HG03108 (cell line): Measurements from ENCODE around the gene ZBTB49.

Experiments used
- ATAC-seq: cut with Tn5 transposase; IDR thresholded peaks from one replicate; pipeline ENCODE4 v1.9.1; 2021; ENCODE audit warnings: moderate library complexity; ENCODE audit not compliant: unreplicated experiment

The ZBTB49 gene

DNA sequence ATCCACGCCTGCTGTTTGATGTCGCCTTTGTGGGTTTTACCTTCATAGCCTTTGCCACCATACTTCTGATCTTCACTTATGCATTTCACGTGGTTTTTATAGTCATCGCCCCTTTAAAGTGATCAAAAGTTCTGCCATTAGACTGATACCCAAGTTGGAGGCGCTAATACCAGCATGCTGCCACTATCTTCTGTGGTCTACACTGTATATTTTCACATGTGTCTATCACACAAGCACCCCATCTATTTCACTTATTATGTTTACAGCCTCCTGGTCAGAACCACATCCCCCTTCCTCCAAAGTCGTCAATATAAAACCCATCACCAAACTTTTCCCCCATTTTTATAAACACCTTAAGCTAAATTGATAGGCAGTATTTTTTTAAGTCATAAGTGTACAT lies 8.3 kb upstream of the ZBTB49 start:
- no peak for ATAC-seq

DNA sequence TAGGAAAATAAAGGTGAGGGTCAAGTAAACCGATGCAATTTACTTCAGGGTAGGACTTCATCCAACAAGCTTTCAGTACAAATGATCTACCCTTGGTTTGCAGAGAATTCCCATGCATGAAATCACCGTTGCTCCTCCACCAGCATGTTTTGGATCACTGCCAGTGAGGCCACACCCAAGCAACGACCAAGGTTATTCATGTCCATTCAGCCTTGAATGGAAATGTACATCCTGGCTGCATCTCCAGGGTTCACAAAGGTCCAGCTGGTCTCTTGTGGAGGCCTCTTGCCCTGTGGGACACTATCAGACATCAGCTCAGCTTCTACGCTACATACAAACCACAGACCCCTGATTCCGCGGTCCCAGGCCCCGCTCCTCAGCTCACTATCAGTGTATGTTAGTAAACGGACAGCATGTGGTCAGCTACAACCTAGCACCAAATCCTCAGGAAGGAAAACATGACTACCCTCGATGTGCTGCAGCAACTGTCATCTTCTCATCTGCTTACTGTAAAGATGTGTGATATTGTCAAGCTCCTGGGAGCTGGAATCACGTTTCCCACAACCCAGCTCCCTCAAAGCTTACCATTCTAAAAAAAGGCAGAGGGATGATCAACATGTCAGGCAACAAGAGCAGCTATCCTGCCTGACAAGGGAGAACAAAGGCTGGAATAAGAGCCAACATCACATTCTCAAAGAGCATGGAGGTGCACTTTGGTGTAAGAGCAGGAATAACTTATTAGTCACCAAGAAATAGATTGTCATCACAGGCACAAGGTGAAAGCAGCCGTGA lies 5.0 kb upstream of the ZBTB49 start:
- ATAC-seq: no peak

DNA sequence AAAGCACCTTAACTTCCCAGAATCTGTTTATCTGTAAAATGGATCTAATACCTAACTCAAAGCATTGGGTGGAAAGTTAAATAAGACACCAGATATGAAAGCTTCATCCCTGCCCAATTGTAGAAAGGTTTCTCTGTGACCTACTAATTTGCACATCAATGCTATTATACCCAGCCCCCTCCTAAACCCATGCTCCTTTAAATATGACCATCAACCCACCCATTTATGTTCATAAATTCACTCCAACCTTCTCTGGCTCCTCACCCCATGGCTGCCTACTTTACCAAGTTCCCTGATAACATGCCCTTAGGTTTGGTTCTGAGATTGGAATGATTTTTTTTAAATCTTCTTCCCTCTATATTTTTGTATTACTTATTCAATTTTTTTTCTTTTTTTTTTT lies 2.0 kb upstream of the ZBTB49 start:
- ATAC-seq: no peak

DNA sequence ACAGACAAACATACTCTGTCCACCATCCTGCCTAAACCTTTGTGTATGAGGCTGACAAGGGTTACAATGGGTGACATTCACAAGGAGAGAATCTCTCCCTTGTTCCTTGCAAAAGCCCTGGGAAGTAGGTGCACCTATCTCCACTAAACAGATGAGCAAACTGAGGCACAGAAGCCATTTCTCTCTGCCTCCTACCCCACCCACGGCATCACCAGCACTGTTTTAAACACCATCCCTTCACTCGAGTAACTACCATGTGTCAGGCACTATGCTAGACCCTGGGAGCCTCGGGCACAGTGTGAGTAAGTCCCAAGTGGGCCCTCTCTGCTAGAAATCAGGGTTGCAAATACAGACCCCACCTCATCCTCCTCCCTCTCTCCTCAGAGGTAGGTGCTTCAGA lies 996 bp upstream of the ZBTB49 start:
- no peak for ATAC-seq

DNA sequence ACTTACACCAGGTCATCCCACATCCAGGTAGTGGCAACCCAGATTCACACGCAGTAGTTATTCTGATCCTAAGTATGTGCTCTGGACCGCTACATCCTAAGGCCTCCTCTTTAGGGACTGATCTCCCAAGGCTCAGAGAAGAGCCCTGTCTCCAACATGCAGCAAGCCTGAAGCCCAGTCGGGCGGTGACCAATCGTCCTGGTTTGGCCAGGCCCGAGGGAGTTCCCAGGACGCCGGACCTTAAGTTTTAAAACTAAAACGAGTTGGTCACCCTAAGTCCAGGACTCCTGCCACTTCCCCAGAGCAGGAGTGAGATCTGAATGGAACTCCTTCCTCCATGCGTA lies 482 bp upstream of the ZBTB49 start:
- no peak for ATAC-seq

DNA sequence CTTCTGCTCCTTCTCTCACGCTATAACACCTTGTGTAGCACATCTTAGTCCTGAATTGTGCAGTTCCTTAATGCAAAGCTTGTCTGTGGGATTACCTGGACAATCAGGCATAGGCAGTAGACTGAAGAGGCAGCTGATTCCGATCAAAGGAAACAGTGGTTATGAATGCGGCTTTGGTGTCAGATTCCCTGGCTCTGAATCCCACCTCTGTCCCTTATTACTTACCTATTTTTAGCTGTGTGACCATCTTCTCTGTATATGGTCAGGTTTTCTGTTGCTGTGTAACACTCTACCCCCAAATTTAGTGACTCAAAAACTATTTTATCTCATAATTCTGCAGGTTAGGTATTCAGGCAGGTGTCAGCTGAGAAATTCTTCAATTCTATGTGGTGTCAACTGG lies 3.2 kb downstream of the ZBTB49 start:
- no peak for ATAC-seq

DNA sequence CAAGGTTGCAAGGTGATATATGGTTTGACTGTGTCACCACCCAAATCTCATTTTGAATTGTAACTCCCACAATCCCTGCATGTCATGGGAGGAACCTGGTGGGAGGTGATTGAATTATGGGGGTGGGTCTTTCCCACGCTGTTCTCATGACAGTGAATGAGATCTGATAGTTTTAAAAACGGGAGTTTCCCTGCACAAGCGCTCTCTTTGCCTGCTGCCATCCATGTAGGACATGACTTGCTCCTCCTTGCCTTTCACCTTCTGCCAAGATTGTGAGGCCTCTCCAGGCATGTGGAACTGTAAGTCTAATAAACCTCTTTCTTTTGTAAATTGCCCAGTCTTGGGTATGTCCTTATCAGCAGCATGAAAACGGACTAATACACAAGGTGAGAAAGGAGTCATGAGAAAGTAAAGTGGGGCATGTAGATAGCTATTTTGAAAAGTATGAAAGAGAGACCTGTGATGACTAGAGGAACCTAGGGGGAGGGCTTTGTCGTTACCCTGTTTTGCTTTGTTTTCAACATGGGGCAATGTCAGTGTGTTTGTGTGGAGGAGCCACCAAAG lies 6.3 kb downstream of the ZBTB49 start:
- ATAC-seq: no peak

DNA sequence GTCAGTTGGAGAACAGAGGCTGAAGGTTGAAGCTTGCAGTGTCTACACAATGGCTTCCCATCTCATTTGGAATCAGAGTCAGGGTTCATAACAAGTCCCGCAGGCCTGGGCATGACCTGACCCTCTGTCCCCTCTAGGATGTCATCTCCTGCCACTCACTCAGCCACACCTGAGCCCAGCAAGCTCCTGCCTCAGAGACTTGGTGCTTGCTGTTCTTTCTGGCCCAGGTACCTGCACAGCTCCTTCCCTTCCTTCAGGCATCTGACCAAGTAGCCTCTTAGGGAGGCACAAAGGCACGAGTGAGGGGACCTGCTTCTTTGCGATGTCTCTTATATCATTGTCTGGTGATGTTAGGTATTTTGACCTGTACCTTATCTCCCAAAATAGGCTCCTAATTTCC lies 9.0 kb downstream of the ZBTB49 start:
- no peak for ATAC-seq

DNA sequence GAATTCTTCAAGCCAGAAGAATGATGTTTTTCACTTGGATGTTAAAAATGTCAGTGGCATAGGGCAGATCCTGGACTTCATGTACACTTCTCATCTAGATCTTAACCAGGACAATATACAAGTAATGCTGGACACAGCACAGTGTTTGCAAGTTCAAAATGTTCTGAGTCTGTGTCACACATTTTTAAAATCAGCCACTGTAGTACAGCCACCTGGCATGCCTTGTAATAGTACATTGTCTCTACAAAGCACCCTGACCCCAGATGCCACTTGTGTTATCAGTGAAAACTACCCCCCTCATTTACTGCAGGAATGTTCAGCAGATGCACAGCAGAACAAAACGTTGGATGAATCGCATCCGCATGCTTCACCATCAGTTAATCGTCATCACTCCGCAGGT lies 11.9 kb downstream of the ZBTB49 start:
- ATAC-seq: no peak

DNA sequence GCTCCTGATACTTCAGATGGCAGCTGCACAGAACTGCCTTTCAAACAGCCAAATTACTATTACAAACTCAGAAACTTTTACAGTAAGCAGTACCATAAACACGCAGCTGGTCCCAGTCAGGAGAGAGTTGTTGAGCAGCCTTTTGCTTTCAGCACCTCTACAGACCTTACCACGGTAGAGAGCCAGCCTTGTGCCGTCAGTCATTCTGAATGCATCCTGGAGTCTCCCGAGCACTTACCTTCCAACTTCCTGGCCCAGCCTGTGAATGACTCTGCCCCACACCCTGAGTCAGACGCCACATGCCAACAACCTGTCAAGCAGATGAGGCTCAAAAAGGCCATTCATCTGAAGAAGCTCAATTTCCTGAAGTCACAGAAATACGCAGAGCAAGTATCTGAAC lies 12.4 kb downstream of the ZBTB49 start:
- no peak for ATAC-seq

DNA sequence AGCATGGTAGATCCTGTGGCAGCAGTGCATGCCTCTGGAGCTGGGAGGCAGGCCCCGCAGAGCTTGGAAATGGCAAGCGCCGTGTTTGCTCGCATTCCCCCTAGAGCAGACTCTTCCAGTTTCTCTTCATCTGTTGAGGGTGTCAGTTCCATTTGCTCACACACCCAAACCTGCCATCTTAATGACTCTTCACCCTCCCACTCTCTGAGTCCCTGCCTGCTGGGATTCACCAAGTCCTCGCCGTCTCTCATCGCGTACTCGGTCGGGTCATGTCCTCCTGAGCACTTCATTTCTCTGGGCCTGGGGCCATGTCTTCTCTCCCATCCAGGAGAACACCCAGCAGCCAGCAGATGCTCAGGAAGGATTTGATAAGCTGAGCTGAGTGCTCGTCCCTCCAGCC lies 16.9 kb downstream of the ZBTB49 start:
- no peak for ATAC-seq

DNA sequence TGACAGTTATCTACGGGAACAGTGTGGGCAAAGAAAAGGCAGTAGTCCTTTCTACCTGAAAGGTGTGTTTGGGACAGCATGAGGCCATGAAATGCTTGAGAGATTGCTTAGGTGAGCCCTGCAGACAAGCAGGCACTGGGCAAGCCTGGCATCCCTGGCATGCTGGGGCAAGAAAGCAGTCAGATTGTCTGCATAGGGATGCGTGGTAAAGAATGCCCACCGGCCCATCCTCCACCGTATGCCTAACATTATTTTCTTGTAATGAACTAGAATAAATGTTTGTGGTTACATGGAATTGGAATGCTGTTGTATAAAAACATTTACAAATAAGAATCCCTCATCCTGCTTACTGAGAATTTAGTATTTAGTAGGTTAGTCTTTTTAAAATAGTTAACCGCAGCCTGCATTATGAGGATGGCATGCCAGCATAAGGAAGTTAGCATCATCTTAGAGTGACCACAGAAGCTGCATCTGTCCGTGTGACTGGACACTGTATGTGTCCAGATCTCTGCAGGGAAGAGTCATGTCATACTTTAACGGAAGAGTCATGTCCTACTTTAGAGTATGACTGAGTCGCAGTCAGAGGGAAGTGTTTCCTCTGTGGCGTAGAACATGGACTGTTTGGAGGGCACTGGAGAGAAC lies 18.9 kb downstream of the ZBTB49 start:
- ATAC-seq: no peak

DNA sequence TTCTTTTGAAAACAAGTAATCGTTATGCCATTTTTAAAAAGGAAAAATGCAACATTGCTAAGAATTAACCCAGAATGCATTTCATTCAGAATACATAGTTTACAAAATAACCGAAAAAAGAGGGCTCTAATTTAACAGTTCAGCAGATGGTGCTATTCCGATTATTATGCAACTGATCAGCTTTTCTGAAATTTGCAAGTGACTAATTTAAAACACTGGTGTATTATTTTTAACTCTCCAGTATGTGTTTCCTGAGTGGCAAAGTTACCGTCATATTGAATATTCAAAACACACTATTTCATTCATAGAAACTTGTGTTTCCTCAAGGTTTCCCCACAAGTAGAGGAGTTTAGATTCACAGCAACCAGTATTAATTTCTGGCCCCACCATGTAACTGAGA lies 21.1 kb downstream of the ZBTB49 start:
- ATAC-seq: no peak

DNA sequence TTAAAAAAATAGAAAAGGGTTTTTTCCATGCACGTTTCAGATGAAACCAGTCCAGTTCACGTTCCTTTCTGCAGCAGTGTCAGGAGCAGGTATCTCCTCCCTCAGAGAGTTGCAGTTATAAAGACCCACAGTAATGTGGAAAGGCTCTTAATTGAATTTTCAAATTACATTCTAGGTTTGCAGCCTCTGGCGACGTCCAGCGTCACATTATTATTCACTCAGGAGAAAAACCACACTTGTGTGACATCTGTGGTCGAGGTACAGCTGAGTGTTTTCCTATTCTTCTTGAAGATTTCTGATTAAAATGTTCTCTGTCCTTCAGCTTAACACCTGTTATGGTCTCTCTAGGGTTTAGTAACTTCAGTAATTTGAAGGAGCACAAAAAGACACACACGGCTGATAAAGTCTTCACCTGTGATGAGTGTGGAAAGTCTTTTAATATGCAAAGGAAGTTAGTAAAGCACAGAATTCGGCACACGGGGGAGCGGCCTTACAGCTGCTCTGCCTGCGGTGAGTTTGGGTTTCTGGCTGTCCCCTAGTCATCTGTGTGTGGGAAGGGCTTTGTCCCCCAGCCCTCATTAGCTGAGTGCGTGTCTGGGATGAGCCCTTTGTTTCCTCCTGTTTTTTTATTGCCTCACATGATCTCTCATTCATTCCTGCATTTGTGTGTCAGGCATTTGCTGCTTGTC lies 25.6 kb downstream of the ZBTB49 start:
- no peak for ATAC-seq

DNA sequence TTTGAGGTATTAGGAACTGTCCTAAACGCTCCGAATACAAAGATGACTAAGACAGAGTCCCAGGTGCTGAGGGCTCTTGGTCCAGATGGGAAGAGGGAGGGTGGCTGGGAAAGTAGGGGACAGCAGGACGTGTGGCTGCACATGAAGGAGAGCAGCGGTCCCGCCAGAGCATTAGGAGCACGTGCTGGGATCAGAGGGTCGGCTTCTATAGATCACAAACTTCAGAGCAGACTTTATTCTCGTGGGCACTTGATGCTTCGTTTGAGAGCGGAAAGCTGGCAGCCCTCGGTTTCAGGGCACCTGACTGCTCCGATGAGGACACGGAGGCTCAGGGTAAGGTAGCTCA lies 26.1 kb downstream of the ZBTB49 start:
- ATAC-seq: no peak

DNA sequence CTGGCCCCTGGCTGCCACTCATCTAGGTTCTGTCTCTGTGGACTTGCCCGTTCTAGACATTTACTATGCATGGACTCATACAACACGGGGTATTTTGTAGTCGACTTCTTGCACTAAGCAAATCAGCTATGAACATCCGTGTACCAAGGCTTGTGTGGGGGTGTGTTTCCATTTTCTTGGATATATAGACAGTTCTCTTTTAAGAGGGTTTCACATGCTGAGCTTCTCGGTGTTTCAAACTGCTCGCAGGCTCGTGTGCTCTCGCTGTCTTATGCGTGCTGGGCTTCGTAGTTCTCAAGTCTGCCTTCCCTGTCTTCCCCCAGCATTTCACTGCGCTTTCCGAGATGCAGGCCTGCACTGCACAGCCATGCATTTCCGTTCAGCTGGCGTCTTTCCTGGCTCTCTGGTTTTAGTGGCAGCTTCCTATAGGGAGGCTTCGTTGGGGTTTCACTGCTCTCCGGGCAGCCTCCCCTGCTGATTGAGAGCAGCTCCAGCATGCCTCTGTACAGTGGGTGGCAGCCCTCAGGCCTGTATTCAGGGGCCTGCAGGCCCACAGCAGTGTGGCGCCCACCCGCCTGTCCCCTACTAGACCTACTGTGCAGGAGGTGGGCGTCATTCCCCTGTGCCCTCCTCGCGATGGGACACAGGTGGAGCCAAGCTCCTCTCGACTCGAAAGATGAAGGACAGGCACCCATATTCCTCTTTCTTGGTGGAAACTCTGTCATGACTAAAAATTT lies 27.6 kb downstream of the ZBTB49 start:
- no peak for ATAC-seq

DNA sequence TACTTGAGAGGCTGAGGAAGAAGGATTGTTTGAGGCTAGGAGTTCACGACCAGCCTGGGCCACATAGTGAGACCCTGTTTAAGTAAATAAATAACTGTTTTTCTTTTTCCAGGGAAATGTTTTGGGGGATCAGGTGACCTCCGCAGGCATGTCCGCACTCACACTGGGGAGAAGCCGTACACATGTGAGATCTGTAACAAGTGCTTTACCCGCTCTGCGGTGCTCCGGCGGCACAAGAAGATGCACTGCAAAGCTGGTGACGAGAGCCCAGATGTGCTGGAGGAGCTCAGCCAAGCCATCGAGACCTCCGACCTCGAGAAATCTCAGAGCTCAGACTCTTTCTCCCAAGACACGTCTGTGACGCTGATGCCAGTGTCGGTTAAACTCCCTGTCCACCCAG lies 30.5 kb downstream of the ZBTB49 start:
- no peak for ATAC-seq

DNA sequence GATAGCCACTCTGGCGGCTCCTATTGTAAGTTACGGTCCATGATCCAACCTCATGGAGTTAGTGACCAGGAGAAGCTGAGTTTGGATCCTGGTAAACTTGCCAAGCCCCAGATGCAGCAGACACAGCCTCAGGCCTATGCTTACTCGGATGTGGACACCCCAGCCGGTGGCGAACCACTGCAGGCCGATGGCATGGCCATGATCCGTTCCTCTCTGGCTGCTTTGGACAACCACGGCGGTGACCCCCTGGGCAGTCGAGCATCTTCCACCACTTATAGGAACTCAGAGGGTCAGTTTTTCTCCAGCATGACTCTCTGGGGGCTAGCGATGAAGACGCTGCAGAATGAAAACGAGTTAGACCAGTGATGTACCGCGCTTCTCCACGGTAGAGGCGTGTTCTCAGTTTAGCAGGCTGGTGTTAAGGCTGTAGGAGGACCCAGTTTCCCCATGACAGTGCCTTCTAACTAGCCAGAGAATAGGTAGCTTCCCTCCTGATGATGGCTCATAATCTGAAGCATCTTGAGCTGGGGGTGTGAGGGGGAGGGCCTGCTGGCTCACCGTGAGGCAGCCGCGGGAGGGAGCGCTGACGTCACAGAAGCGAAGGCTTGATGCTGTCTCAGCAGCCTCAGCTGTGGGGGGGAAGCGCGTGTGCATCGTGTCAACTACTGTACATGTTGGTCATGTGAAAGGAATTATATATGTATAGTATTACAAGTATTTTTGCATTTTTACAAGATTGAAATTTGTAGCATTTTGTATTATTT lies 31.1 kb downstream of the ZBTB49 start:
- no peak for ATAC-seq

DNA sequence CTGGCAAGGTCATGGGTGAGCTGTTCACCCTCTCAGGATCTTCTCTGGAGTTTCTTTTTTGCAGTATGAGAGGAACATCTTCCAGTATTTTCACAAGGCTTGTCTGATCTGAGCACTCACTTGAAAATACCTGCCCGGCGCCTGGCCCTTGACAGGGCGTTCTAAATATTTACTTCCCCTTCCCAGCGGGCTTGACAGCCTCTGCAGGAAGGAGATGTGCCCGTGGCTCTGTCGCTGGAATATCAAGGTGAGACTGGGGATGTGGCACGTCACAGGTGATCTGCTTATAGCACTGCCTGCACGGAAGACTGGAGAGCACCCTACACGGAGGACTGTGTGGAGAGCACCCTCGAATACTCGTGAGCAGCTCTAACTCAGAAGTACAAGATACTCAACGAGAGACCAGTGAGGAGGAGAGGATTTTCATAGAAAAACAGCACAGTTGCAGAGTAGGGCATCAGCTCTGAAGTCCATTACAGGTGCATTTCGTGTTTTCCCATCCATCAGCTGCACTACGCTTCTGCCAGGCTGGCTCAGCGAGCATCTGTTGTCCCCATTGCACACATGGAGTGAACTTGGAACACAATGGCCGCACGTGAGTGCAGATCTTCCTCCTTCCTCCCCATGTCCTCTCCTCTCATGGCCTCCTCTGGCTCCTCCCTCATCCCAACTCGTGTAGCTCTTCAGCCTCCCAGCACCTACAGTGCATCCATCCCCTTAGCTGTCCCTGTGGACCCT lies 32.1 kb downstream of the ZBTB49 start:
- ATAC-seq: no peak
